Tibial artery (tissue), 4 donors: ENCODE results near the gene SLC25A44.

ENCODE experiments used
- DNase-seq, 2 donors: peaks; one replicate each; pipeline ENCODE4 v3.0.0-alpha.2; 2019
- H3K27ac ChIP-seq, 2 donors: fragments of 200-600 bp; sonication (generic) in 1 of 2; 1 replicate in 1 of 2; 2 replicates in 1 of 2; pipeline ENCODE4 v1.5.1; 2018 to 2019; ENCODE audit warnings: mild to moderate bottlenecking in 1 of 2
- H3K27me3 ChIP-seq, 2 donors: fragments of 200-600 bp; sonication (generic) in 1 of 2; one replicate each; pipeline versions ENCODE4 v1.5.1 to v1.6.0; 2016 to 2019
- H3K36me3 ChIP-seq, 3 donors: fragments of 200-600 bp; sonication (generic) in 2 of 3; one replicate each; pipeline ENCODE4 v1.5.1; 2016 to 2019; ENCODE audit warnings: mild to moderate bottlenecking in 2 of 3
- H3K4me1 ChIP-seq, 4 donors: fragments of 200-600 bp; sonication (generic) in 2 of 4; 1 replicate in 3 of 4; 2 replicates in 1 of 4; pipeline ENCODE4 v1.5.1; 2016 to 2019
- H3K4me3 ChIP-seq, 2 donors: fragments of 200-600 bp; sonication (generic) in 1 of 2; 1 replicate in 1 of 2; 2 replicates in 1 of 2; pipeline ENCODE4 v1.5.1; 2018 to 2019; ENCODE audit warnings: mild to moderate bottlenecking in 2 of 2
- H3K9me3 ChIP-seq, 3 donors: fragments of 200-600 bp; sonication (generic) in 1 of 3; one replicate each; pipeline ENCODE4 v1.5.1; 2016 to 2019
- intact Hi-C: fragments of 100-400 bp; cut with DNase I; formaldehyde crosslinking; loops from one replicate; pipeline ENCODE4 v1.15.0; 2023; ENCODE audit warnings: low total_unique reads
- TF ChIP-seq, protein P1 (sequence below), 2 experiments: fragments of 200-600 bp in 1 of 2; fragments of 450-650 bp in 1 of 2; IDR thresholded peaks; one replicate each; pipeline ENCODE4 v1.5.1; 2017 to 2019; ENCODE audit warnings: antibody characterized with exemption in 2 of 2, mild to moderate bottlenecking in 1 of 2, moderate library complexity in 1 of 2

Gene SLC25A44

DNA sequence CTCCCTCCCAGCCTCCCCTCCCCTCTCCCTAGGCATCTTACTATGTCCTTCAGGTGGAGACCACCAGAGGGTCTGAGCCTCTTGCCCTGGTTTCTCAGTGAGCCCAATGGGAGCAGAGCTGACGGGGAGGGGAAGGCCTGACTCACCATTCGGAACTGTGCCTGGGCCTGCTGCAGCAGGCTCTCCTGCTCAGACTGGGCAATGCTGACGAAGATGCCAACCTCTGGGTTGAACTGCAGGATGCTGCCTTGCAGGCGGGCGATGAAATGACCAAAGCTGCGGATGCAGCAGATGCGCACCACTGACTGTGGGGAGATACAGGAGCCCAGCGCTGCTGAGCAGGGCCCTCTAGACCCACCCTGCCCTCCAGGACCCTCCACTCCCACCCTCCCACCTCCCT is 65.0 kb downstream of the SLC25A44 start:
- Histone ChIP-seq H3K4me3 (no peak overlapping the region), H3K36me3 (peaks cover 76 to 100% (median 99%) of the 10 kb centered on the region in 3 donors), H3K9me3 (no peaks in the 10 kb centered on the region), H3K27ac (no peak overlapping the region), H3K27me3 (no peaks in the 10 kb centered on the region), H3K4me1 (no peaks in the 10 kb centered on the region)
- intact Hi-C loops = no loop called here
- TF ChIP-seq, protein P1, sequence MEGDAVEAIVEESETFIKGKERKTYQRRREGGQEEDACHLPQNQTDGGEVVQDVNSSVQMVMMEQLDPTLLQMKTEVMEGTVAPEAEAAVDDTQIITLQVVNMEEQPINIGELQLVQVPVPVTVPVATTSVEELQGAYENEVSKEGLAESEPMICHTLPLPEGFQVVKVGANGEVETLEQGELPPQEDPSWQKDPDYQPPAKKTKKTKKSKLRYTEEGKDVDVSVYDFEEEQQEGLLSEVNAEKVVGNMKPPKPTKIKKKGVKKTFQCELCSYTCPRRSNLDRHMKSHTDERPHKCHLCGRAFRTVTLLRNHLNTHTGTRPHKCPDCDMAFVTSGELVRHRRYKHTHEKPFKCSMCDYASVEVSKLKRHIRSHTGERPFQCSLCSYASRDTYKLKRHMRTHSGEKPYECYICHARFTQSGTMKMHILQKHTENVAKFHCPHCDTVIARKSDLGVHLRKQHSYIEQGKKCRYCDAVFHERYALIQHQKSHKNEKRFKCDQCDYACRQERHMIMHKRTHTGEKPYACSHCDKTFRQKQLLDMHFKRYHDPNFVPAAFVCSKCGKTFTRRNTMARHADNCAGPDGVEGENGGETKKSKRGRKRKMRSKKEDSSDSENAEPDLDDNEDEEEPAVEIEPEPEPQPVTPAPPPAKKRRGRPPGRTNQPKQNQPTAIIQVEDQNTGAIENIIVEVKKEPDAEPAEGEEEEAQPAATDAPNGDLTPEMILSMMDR (IDR thresholded peaks at IDR 0.05) = no peak
- DNase-seq = no peak

DNA sequence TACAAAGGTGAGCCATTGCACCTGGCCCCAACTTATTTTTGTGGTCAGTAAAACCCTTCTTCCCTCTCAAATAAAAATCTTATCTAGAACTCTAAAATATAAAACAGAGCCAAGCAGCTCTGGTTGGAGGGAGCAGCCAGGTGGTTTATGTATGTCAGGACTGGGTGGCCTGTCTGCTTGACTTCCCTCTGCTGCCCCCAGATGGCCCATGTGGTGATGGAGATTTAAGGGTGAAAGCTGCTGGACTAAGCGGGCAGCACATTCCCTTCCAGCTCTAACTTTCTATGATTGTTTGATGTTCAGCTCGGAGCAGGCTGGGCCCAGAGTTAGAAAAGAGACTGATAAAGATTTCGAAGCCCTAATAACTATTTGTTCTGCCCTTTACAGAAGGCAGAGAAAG is 65.9 kb downstream of the SLC25A44 start:
- H3K27ac ChIP-seq = no peak overlapping the region
- H3K4me3 ChIP-seq = no peak overlapping the region
- no peaks in the 10 kb centered on the region for H3K27me3 ChIP-seq
- TF ChIP-seq, protein P1 (IDR thresholded peaks at IDR 0.05) = no peak
- H3K4me1 ChIP-seq = no peaks in the 10 kb centered on the region
- no peaks in the 10 kb centered on the region for H3K9me3 ChIP-seq
- intact Hi-C loops = no loop called here
- DNase-seq = no peak
- H3K36me3 ChIP-seq = peaks cover 76 to 100% (median 97%) of the 10 kb centered on the region in 3 donors

DNA sequence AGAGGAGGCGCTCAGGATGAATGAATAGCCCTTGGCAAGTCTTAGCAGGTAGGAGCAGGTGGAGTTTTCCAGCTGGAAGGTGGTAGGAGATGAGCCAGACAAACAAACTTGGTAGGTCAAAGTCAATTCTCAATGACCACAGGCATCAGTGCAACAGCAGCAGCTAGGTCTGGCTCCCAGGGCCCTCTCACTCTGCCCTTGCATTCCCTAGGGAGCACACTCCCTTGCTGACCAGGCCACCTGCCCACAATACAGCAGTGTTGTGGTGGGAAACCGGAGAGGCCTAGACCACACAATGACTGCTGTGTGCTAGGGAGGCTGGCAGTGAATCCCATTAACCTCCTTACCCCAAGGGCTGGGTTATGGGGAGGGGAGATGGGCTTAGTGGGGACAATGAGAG is 67.0 kb downstream of the SLC25A44 start:
- Histone ChIP-seq H3K27me3 (no peaks in the 10 kb centered on the region), H3K4me1 (no peaks in the 10 kb centered on the region), H3K36me3 (peaks cover 76 to 100% (median 97%) of the 10 kb centered on the region in 3 donors), H3K4me3 (no peak overlapping the region), H3K27ac (no peak overlapping the region), H3K9me3 (no peaks in the 10 kb centered on the region)
- TF ChIP-seq, protein P1 (IDR thresholded peaks at IDR 0.05) = no peak
- intact Hi-C loops = no loop called here
- no peak for DNase-seq
